ENCODE data around the gene CNTNAP2. TPM values are rescaled to one million over a fixed set of nuclear protein-coding genes. Genes with fewer than 3 reads are reported as not detected.

The CNTNAP2 gene
- total RNA-seq, 1 donor from 2014 or later, result 5.4 TPM

DNA sequence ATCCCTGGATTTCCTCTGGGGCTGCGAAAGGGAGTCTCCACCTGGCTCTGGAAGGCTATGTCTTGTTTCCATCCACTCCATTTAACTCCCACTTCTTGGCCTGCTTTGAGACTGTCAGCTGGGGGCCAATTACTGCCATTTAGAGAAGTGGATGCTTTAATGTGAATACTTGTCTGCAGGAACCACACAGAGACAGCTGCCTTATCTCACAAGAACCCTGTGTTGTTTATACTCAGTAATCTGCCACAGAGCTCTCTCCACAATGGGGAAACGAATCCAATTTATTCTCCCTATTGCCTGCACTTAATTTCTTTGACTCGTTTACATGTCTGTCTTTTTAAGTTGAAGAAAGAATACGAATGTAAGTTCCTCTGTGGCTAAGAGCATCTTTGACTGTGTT is 1687.0 kb downstream of the CNTNAP2 start:
- Mint-ChIP-seq H3K27ac (ENCODE audit: unreplicated experiment) (no peak overlapping the region), H3K4me3 (ENCODE audit: unreplicated experiment) (no peak overlapping the region), H3K36me3 (ENCODE audit: low read depth, unreplicated experiment) (peaks cover 3% of the 10 kb centered on the region), H3K9me3 (ENCODE audit: unreplicated experiment) (no peaks in the 10 kb centered on the region), H3K4me1 (ENCODE audit: unreplicated experiment) (no peaks in the 10 kb centered on the region), H3K27me3 (ENCODE audit: unreplicated experiment) (peaks cover 3% of the 10 kb centered on the region)
- DNase-seq (ENCODE audit: low spot score), result no peak
- TF ChIP-seq, protein P1, sequence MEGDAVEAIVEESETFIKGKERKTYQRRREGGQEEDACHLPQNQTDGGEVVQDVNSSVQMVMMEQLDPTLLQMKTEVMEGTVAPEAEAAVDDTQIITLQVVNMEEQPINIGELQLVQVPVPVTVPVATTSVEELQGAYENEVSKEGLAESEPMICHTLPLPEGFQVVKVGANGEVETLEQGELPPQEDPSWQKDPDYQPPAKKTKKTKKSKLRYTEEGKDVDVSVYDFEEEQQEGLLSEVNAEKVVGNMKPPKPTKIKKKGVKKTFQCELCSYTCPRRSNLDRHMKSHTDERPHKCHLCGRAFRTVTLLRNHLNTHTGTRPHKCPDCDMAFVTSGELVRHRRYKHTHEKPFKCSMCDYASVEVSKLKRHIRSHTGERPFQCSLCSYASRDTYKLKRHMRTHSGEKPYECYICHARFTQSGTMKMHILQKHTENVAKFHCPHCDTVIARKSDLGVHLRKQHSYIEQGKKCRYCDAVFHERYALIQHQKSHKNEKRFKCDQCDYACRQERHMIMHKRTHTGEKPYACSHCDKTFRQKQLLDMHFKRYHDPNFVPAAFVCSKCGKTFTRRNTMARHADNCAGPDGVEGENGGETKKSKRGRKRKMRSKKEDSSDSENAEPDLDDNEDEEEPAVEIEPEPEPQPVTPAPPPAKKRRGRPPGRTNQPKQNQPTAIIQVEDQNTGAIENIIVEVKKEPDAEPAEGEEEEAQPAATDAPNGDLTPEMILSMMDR (IDR thresholded peaks at IDR 0.05; ENCODE audit: unreplicated experiment), result no peak

DNA sequence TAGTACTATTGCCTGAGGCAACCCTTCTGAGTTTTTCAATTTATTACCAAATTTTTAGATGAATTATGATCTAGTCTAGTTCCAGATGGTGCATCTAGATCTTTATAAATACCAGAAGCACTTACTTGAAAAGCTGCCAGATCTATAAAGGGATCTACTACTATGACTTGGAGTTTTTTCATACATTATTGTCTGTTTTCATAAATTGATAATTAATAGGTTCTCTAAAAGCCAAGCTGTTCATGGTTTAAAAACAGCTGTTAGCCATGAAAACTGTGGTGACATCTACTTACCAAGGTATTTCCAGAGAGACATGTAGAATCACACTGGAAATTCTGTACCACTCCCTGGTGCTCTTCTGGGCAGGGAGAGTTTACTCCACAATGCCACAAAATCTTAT is 1687.4 kb downstream of the CNTNAP2 start:
- no peak for DNase-seq (ENCODE audit: low spot score)
- Mint-ChIP-seq H3K4me3 (ENCODE audit: unreplicated experiment) (no peak overlapping the region), H3K27ac (ENCODE audit: unreplicated experiment) (no peak overlapping the region), H3K27me3 (ENCODE audit: unreplicated experiment) (peaks cover 3% of the 10 kb centered on the region), H3K9me3 (ENCODE audit: unreplicated experiment) (no peaks in the 10 kb centered on the region), H3K36me3 (ENCODE audit: low read depth, unreplicated experiment) (peaks cover 3% of the 10 kb centered on the region), H3K4me1 (ENCODE audit: unreplicated experiment) (no peaks in the 10 kb centered on the region)
- TF ChIP-seq, protein P1 (IDR thresholded peaks at IDR 0.05; ENCODE audit: unreplicated experiment), result no peak

DNA sequence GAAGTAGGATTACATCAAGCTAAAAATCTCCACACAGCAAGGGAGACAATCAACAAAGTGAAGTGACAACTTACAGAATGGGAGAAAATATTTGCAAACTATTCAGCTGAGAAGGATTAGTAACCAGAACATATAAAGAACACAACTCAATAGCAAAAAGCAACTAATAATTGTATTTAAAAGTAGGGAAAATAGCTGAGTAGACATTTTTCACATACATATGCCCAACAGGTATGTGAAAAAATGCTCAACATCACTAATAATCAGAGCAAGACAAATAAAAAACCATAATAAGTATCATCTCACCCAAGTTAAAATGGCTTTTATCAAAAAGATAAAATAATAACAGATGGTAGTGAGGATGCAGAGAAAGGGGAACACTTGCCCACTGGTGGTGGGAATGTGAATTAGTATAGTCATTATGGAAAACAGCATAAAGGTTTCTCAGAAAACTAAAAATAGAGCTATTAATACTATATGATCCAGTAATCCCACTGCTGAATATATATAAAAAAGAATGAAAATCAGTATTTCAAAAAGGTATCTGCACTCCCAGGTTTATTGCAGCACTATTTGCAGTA is 1689.5 kb downstream of the CNTNAP2 start:
- Mint-ChIP-seq H3K36me3 (ENCODE audit: low read depth, unreplicated experiment) (peaks cover 3% of the 10 kb centered on the region), H3K9me3 (ENCODE audit: unreplicated experiment) (no peaks in the 10 kb centered on the region), H3K27me3 (ENCODE audit: unreplicated experiment) (peaks cover 3% of the 10 kb centered on the region), H3K4me3 (ENCODE audit: unreplicated experiment) (no peak overlapping the region), H3K4me1 (ENCODE audit: unreplicated experiment) (no peaks in the 10 kb centered on the region), H3K27ac (ENCODE audit: unreplicated experiment) (no peak overlapping the region)
- TF ChIP-seq, protein P1 (IDR thresholded peaks at IDR 0.05; ENCODE audit: unreplicated experiment), result peak; percentile 34
- no peak for DNase-seq (ENCODE audit: low spot score)

DNA sequence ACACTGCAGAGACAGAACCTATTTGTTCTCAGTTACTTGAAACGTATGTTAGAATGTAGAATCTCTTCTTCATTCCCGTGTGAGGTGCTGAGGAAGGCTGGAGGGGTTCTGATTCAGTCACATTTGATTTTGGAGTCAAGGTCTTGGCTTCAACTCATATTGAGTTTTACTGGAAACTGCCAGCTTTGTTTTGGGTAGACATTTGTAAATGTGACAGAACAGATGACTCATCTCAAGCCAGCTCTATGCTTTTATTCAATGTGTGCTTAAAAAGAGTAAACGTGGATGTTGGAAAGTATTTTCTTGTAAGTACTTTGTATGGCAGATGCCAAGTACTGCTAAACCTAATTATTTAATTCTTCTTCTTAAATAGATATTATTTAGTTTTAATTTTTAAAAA is 1693.2 kb downstream of the CNTNAP2 start:
- H3K4me3 Mint-ChIP-seq (ENCODE audit: unreplicated experiment), result no peak overlapping the region
- H3K9me3 Mint-ChIP-seq (ENCODE audit: unreplicated experiment), result peaks cover 4% of the 10 kb centered on the region
- H3K27me3 Mint-ChIP-seq (ENCODE audit: unreplicated experiment), result peaks cover under 1% of the 10 kb centered on the region
- peaks cover 1% of the 10 kb centered on the region for H3K36me3 Mint-ChIP-seq (ENCODE audit: low read depth, unreplicated experiment)
- H3K4me1 Mint-ChIP-seq (ENCODE audit: unreplicated experiment), result no peaks in the 10 kb centered on the region
- DNase-seq (ENCODE audit: low spot score), result no peak
- TF ChIP-seq, protein P1 (IDR thresholded peaks at IDR 0.05; ENCODE audit: unreplicated experiment), result no peak
- H3K27ac Mint-ChIP-seq (ENCODE audit: unreplicated experiment), result no peak overlapping the region

DNA sequence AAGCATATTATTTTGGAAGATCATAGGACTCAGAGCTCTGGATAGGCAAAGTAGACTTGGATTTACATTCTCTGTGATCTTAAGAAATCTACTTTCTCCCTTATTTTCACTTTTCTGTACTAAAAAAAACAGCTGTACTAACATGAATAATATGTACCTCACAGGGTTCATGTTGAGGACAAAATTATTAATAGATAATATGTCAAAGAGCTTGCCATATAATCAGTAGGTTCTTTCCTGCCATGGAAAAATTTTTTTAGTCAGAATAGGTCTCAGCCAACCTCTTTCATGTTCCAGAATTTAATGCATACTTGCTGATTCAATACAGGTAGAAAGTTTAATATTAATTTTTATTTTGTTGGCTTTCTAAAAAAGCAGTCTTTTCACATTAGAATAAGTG is 1693.7 kb downstream of the CNTNAP2 start:
- Mint-ChIP-seq H3K4me1 (ENCODE audit: unreplicated experiment) (no peaks in the 10 kb centered on the region), H3K36me3 (ENCODE audit: low read depth, unreplicated experiment) (no peaks in the 10 kb centered on the region), H3K4me3 (ENCODE audit: unreplicated experiment) (no peak overlapping the region), H3K27me3 (ENCODE audit: unreplicated experiment) (no peaks in the 10 kb centered on the region), H3K27ac (ENCODE audit: unreplicated experiment) (no peak overlapping the region), H3K9me3 (ENCODE audit: unreplicated experiment) (peaks cover 4% of the 10 kb centered on the region)
- DNase-seq (ENCODE audit: low spot score), result no peak
- TF ChIP-seq, protein P1 (IDR thresholded peaks at IDR 0.05; ENCODE audit: unreplicated experiment), result no peak
